ENCODE results near the gene FDXACB1.

DNA sequence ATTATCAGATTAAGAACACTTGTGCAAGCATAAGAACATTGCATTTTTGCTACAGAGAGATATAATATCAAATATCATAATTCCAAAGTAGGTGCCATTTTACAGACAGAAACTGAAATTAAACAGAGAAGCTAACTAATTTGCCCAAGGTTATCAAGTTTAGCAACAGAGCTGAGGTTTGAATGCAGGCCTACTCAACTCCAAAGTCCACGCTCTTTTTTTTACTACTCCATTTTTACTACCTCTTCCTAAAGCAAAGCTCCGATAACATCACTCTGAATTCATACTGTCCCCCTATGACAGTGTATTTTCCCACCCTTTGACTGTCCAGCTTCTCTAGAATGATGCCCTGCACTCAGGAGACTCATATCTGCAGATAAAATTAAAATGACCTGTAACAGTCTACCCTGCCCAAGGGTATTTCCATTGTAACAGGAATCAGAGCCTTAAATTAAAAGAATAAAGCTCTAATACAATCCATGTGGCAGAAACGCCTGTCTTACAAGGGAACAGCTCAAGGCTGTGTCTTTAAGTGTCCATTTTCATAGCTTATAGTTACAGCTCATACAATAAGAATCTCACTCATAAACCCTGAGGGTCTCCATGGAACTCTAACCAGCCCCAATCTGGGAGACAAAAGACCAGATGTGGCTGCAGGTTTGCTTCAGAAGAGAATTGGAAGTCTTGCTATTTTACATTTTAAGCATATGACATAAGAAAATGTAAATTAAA lies 44.4 kb downstream of the FDXACB1 start:
- TF ChIP-seq POLR2A (IDR thresholded peaks at IDR 0.05) = no peak
- TF ChIP-seq, protein P1, sequence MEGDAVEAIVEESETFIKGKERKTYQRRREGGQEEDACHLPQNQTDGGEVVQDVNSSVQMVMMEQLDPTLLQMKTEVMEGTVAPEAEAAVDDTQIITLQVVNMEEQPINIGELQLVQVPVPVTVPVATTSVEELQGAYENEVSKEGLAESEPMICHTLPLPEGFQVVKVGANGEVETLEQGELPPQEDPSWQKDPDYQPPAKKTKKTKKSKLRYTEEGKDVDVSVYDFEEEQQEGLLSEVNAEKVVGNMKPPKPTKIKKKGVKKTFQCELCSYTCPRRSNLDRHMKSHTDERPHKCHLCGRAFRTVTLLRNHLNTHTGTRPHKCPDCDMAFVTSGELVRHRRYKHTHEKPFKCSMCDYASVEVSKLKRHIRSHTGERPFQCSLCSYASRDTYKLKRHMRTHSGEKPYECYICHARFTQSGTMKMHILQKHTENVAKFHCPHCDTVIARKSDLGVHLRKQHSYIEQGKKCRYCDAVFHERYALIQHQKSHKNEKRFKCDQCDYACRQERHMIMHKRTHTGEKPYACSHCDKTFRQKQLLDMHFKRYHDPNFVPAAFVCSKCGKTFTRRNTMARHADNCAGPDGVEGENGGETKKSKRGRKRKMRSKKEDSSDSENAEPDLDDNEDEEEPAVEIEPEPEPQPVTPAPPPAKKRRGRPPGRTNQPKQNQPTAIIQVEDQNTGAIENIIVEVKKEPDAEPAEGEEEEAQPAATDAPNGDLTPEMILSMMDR (IDR thresholded peaks at IDR 0.05) = no peak
